GM18858 (cell line): ENCODE measurements around the gene TCF25.
"Not testable (repeated sequence)": the region's sequence is repeated elsewhere in the genome, so short reads cannot be mapped to it uniquely, and the experiment has no call there.

Experiments used
- ATAC-seq: cut with Tn5 transposase; IDR thresholded peaks from one replicate; pipeline ENCODE4 v1.9.1; 2021; ENCODE audit not compliant: unreplicated experiment

TCF25 gene, protein sequence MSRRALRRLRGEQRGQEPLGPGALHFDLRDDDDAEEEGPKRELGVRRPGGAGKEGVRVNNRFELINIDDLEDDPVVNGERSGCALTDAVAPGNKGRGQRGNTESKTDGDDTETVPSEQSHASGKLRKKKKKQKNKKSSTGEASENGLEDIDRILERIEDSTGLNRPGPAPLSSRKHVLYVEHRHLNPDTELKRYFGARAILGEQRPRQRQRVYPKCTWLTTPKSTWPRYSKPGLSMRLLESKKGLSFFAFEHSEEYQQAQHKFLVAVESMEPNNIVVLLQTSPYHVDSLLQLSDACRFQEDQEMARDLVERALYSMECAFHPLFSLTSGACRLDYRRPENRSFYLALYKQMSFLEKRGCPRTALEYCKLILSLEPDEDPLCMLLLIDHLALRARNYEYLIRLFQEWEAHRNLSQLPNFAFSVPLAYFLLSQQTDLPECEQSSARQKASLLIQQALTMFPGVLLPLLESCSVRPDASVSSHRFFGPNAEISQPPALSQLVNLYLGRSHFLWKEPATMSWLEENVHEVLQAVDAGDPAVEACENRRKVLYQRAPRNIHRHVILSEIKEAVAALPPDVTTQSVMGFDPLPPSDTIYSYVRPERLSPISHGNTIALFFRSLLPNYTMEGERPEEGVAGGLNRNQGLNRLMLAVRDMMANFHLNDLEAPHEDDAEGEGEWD

DNA sequence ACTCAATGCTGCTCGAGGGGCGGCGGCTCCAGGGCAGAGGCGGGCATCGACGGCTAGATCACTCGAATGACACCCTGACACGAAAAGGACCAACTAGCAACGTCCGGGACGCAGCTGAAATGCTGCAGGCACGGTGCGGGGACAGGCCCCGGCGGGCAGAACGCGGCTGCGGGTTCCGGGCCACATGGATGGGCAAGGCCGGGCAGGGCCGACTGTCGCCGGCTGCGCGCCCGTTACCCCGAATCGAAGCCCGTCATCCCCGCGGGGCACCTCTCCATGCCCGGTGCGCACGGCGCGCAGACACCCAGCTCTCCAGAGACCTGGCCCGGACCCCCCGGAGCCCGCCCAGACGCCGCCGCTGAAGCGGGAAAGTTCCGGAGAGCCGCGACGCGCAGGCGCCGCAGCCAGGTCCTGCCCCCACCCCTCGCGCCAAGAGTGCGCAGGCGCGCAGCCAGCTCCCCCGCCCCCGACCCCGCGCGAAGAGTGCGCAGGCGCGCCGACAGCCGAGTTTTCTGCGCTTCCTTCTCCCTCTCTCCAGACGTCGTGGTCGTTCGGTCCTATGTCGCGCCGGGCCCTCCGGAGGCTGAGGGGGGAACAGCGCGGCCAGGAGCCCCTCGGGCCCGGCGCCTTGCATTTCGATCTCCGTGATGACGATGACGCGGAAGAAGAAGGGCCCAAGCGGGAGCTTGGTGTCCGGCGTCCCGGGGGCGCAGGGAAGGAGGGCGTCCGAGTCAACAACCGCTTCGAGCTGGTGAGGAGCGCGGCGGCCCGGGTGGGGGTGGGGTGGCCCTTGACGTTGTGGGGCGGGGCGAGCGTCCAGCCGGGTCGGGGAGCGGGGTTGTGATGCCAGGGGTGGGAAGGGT lies at the start of gene TCF25:
Gene TCF25 (plus strand): TSS at position 484 of the 863 bp plus-strand sequence. CDS start 76 bp downstream, at position 560.
- peak; percentile 29 for ATAC-seq

DNA sequence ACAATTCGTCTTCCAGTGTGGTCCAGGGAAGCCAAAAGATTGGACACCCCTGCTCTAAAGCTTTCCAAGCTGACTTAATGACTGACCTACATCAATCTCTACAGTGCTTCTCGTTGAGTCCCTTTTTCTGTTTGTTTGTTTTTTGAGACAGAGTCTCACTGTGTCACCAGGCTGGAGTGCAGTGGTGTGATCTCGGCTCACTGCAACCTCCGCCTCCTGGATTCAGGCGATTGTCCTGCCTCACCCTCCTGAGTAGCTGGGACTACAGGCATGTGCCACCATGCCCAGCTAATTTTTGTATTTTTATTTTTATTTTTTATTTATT lies 49.6 kb upstream of the TCF25 start:
- not testable (repeated sequence) for ATAC-seq

DNA sequence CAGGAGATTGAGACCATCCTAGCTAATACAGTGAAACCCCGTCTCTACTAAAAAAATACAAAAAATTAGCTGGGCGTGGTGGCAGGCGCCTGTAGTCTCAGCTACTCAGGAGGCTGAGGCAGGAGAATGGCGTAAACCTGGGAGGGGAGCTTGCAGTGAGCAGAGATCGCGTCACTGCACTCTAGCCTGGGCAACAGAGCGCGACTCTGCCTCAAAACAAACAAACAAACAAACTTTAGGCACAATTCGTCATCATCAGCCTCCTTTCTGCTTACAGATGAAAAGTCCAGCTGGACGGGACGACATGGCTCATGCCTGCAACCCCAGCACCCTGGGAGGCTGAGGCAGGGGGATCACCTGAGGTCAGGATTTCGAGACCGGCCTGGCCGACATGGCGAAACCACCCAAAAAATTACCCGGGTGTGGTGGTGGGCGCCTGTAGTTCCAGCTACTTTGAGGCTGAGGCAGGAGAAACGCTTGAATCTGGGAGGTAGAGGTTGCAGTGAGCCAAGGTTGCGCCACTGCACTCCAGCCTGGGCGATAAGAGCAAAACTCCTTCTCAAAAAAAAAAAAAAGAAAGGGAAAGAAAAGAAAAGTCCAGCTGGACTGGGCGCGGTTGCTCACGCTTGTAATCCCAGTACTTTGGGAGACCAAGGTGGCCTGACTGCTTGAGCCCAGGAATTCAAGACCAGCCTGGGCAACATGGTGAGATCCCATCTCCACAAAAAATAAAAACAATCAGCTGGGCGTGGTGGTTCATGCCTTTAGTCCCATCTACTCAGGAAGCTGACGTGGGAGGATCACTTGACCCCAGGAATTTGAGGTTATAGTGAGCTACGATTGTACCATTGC lies 46.6 kb upstream of the TCF25 start:
- no peak for ATAC-seq

DNA sequence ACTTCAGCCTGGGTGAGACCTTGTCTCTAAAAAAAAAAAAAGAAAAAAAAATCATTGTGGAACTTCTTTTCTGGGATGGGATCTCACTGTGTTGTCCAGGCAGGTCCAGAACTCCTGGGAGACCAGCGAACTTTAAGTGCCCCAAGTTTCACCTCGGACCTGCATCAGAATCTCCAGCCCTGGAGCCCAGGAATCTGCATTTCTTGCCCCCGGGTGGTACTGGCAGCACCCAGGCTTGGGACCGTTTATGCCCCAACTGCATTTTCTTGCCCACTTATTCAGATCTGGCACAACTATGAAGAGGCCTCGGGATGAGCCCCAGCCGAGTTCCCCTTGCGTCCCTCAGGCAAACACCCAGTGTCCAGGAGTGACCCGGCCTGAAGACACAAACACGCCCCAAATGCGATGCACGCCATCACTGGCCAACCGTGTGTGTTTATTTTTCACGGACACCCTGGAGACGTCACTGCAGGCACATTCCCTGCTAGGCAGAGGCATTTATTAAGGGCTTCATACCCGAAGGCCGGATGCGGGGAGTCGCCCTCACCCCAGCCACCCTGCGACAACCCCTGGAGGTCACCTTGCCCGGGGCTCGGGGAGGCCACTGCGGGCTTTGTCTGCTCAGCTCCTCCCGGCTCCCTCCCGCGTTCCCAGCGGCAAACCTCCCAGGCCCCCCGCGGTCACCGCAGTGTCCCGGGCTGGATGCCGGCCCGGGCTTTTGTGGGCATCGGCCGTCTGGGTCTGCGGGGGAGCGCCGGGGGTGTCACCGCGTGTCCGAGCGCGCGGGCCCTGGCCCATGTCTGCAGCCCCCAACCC lies 45.8 kb upstream of the TCF25 start:
- no peak for ATAC-seq

DNA sequence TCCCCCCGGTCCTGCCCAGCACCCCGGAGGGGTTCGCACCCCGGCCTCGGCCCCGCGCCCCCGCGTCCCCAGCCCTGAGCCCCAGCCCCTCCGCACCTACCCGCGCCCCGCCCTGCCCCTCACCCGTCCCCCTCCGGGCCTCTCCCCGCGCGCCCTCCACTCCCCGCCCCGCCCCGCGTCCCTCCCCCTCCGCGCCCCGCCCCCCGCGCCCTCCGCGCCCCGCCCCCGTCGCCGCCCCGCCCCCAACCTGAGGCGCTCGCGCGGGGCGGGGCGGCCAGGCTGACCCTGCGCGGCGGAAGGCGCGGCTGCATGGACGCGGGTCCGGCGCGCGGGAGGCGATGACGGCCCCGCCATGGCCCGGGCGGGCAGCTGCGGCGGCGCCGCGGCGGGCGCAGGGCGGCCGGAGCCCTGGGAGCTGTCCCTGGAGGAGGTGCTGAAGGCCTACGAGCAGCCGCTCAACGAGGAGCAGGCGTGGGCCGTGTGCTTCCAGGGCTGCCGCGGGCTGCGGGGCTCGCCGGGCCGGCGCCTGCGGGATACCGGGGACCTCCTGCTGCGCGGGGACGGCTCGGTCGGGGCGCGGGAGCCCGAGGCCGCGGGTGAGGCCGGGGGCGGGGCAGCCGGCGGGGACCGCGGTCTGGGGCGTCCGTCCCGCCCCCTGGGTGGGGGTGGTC lies 45.1 kb upstream of the TCF25 start, which contains the start of gene SPIRE2:
Gene SPIRE2 (plus strand): TSS at position 277 of the 671 bp plus-strand sequence. CDS start 76 bp downstream, at position 353.
- no peak for ATAC-seq

DNA sequence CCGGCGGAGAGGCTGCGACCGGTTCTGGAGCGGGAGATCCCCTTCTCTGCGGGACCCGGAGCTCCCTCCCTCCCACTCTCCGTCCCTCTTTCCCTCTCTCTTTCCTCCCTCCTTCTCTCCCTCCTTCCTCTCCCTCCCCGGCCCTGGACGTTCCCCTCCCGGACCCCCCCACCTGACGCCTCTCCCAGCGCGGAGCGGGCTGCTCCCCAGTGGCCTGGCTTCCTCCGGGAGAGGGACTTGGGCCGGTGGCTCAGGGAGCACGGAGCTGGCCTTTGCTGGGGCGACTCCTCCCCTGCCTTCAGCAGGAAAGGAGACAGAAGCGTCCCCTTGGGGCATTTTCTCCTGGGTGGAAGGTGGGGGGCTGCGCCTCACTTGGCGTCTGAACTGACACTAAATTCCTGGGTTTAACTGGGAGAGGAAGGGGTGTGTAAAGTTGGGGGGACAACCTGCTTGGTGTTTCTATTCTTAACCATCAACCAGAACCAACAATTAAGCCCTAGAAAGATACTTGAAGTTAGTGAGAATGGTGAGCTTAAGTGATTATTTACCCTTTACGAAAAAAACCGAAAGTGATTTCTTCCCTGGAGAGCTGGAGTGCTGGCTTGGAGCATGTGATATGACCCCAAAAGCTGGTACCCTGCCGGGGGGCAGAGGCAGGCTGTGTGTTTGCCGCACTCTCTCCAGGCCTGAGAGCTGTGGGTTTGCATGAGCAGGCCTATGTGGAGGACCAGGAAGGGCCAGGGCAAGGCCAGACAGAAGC lies 44.3 kb upstream of the TCF25 start:
- ATAC-seq, result no peak

DNA sequence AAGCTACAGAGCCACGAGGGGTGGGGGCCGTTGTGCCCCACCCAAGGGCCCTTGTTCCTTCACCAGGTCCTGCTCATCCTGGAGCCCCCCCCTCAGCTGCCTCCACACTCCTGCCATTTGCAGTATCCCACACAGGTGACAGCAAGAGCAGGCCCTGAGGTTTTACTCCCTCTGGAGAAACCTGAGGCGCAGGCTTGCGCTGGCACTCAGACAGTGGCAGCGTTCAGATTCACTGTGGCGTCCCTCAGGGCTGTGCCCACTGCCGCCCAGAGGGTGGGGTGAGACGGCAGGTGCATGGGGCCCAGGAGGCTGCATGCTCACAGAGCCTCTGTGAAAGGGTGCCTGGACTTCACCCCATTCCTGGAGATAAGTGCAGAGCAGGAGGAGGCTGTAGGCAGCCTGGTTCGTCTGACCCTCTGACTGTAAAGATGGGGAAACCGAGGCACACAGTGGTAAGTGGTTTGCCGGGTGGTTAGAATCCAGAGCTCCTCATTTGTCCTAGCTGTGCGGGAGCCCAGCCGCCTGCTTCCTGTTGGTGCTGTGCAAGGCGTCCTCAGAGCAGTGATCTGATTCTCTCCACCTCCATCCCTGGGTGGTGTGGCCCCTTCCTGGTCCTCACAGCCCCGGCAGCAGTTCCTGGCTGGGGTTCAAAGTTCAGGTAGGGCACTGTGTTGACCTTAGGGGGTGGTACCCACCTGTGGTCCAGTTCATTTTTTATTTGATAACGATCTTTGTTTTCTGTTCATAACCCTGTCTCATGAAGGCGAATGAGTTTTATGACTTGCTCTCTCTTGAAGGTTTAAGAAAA lies 43.6 kb upstream of the TCF25 start:
- no peak for ATAC-seq

DNA sequence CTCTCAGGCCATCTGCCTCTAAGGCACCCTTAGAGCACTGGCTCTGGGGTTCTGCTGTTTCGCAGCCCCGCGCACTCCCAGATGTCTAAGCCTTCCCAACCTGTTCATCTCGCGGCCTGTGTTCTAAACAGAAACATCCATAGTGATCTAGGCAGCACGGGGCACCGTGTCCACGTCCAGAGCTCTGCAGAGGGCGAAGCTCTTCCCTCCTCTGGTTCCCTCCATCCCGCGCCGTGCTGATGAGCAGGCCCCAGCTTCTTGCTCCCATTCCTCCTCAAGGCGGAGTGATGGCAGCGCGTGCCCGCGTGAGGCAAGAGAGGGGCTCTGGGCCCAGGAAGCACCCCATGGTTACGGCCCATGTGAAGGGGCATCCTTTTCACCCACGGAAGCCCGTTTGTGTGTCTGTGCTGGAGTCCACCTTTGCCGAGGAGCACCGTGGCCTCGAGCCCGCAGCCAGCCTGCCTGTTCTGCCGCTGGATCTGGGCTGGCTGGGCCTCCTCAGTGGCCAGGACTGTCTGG lies 41.5 kb upstream of the TCF25 start:
- no peak for ATAC-seq

DNA sequence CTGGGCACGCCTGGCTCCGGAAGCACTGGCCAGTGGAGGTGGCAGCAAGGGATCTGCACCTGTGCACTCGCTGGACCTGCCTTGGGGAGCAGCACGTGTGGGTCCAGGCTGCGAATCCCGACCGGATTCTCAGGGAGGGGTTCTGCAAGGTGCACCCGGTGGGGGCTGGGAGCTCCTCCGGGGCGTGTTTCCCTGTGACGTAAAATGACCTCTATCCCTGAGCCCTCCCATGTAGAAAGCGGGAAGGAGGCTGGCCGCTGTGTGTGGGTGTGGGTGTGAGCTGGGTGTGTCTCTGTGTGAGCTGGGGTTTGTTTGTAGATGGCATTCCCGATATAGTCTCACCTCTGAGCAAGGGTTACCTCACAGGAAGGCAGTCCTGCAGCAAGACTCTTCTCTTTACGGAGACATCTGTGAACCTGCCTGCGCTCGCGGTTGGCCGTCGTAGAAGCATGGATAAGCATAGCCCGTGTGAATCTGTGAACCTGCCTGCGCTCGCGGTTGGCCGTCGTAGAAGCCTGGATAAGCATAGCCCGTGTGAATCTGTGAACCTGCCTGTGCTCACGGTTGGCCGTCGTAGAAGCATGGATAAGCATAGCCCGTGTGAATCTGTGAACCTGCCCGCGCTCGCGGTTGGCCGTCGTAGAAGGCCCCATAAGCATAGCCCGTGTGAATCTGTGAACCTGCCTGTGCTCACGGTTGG lies 39.6 kb upstream of the TCF25 start:
- ATAC-seq, result not testable (repeated sequence)

DNA sequence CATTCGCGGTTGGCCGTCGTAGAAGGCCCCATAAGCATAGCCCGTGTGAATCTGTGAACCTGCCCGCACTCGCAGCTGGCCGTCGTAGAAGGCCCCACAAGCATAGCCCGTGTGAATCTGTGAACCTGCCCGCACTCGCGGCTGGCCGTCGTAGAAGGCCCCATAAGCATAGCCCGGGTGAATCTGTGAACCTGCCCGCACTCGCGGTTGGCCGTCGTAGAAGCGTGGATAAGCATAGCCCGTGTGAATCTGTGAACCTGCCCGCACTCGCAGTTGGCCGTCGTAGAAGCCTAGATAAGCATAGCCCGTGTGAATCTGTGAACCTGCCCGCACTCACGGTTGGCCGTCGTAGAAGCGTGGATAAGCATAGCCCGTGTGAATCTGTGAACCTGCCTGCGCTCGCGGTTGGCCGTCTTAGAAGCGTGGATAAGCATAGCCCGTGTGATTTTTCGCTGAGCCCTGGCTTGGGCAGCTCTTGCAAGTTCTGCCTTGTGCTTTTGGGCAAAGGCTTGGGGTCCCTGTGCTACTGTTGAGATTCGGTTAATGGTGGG lies 38.5 kb upstream of the TCF25 start:
- not testable (repeated sequence) for ATAC-seq

DNA sequence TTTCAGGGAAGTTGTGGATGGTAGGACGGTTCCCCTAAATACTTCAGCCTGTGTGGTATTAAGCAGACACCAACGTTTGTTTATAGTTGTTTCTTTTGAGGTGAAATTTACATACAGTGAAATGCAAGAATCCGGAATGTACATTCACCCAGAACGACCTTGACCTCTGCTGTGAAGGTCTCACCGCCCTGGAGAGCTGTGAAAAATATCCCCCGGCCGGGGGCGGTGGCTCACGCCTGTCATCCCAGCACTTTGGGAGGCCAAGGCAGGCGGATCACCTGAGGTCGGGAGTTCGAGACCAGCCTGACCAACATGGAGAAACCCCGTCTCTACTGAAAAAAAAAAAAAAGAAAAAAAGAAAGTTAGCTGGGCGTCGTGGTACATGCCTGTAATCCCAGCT lies 36.9 kb upstream of the TCF25 start:
- not testable (repeated sequence) for ATAC-seq

DNA sequence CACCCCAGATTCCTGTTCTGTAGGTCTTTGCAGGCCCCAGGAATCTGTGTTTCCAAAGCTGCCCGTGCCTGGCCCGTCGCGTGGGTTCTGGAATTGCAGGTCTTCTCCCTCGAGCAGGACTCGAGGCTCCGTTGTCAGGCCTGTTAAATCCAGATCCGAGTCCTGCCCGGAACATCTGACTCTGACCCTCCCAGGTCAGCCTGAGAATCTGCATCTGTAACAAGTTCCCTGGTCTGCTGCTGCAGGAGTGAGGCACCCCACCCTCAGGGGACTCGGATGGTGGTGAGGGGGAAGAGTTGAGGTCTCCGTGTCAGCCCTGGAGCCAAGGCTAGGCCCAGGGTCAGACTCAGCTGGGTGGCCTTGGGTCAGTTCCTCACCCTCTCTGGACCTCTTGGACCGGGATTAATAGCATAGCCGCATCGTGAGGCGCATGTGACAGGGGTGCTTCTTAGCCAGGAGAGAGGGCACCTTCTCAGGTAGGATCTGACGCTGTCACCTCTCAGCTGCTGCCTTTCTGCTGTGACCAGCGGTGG lies 36.3 kb upstream of the TCF25 start:
- no peak for ATAC-seq

DNA sequence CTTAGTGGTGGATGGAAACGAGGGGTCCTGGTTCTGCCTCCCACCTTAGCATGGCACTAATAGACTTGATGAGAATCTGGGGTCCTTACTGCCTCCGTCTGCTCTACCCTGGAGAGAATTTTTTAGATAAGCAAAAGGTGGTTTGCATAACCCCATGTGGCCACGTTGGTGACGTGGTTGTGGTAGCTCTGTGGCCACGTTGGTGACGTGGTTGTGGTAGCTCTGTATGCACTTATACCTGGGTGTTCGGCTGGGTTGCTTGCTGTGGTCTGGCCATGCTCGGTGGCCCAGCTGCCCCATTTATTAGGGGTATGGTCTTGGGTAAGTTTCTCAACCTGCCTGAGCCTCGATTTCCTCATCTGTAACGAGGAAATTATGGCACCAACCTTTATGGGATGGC lies 32.1 kb upstream of the TCF25 start:
- ATAC-seq, result no peak

DNA sequence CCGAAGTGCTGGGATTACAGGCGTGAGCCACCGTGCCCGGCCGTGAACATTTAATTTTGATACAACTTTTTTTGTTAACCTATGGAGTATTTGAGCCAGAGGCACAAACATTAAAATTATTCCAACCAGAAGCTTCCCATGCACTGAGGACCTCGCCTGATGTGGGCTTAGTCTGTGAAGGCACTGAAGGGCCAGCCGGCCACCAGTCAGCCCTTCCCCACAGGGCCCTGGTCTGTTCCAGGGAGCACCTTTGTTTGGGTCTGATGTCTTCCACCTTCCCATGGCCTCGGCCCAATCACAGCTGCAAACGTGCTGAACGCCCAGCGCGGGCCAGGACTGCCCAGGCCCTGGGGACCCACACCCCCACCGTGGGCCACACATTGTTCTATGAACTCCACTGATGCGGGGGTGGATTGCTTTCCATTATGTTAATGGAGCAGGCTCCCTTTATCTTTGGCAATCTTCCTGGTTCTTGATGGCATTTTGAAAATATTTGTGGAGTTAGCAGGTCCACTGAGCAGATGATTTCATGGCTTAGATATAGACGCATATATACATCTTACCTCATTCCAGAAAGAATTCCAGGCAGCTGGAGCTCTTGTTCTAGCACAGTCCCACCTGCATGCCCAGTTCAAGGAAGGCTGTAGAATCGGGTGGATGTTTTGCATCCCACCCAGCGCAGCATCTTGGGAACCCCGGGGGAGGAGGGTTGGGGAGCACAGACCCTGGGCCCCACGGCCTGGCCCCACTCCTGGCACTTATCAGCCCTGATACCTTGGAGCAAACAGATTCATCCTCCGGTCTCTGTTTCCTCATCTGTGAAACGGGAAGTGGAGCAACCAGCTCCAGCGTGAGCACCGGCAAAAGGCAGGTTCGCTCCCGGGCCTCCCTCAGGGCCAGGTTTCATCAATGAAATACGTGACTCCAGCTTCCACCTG lies 30.7 kb upstream of the TCF25 start:
- no peak for ATAC-seq
